ENCODE data around the gene SPAG9.

DNA sequence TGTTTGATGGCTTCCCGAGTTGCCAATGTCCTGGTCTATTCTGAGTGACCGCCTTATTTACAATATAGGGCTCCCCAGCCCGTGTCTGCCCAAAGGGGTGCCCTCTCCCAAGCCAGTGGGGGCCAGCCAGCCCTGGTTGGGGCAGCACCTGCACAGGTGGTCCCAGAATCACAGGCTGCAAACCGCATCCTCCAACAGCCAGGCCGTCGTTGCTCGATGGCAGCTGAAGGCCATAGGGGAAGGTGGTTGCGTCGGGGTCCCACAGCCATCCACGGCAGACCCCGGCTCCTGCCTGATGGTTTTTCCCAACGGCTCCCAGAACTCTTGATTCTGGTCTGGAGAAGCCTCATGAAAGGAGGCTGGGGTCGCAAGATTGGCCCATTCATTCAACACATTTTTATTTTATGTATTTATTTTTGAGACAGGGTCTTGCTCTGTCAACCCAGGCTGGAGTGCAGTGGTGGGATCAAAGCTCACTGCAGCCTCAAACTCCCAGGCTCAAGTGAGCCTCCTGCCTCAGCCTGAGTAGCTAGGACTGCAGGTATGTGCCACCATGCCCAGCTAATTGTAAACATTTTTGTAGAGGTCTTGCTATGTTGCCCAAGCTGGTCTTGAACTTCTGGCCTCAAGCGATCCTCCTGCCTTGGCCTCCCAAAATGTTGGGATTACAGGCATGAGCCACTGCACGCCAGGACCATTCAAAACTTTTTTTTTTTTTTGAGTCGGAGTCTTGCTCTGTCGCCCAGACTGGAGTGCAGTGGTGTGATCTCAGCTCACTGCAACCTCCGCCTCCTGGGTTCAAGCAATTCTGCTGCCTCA lies 175.6 kb downstream of the SPAG9 start:
- TF ChIP-seq, protein P1, sequence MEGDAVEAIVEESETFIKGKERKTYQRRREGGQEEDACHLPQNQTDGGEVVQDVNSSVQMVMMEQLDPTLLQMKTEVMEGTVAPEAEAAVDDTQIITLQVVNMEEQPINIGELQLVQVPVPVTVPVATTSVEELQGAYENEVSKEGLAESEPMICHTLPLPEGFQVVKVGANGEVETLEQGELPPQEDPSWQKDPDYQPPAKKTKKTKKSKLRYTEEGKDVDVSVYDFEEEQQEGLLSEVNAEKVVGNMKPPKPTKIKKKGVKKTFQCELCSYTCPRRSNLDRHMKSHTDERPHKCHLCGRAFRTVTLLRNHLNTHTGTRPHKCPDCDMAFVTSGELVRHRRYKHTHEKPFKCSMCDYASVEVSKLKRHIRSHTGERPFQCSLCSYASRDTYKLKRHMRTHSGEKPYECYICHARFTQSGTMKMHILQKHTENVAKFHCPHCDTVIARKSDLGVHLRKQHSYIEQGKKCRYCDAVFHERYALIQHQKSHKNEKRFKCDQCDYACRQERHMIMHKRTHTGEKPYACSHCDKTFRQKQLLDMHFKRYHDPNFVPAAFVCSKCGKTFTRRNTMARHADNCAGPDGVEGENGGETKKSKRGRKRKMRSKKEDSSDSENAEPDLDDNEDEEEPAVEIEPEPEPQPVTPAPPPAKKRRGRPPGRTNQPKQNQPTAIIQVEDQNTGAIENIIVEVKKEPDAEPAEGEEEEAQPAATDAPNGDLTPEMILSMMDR (IDR thresholded peaks at IDR 0.05; ENCODE audit: poor library complexity, severe bottlenecking): no peak
- TF ChIP-seq POLR2AphosphoS5 (IDR thresholded peaks at IDR 0.05): no peak
- TF ChIP-seq RAD21 (conservative IDR thresholded peaks at IDR 0.05): no peak
- TF ChIP-seq TAF1 (IDR thresholded peaks at IDR 0.05; ENCODE audit: low read depth): no peak
- TF ChIP-seq, protein P2, sequence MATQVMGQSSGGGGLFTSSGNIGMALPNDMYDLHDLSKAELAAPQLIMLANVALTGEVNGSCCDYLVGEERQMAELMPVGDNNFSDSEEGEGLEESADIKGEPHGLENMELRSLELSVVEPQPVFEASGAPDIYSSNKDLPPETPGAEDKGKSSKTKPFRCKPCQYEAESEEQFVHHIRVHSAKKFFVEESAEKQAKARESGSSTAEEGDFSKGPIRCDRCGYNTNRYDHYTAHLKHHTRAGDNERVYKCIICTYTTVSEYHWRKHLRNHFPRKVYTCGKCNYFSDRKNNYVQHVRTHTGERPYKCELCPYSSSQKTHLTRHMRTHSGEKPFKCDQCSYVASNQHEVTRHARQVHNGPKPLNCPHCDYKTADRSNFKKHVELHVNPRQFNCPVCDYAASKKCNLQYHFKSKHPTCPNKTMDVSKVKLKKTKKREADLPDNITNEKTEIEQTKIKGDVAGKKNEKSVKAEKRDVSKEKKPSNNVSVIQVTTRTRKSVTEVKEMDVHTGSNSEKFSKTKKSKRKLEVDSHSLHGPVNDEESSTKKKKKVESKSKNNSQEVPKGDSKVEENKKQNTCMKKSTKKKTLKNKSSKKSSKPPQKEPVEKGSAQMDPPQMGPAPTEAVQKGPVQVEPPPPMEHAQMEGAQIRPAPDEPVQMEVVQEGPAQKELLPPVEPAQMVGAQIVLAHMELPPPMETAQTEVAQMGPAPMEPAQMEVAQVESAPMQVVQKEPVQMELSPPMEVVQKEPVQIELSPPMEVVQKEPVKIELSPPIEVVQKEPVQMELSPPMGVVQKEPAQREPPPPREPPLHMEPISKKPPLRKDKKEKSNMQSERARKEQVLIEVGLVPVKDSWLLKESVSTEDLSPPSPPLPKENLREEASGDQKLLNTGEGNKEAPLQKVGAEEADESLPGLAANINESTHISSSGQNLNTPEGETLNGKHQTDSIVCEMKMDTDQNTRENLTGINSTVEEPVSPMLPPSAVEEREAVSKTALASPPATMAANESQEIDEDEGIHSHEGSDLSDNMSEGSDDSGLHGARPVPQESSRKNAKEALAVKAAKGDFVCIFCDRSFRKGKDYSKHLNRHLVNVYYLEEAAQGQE (IDR thresholded peaks at IDR 0.05; ENCODE audit: borderline replicate concordance): no peak
- no peak for TF ChIP-seq EZH2 (IDR thresholded peaks at IDR 0.05; ENCODE audit: borderline replicate concordance, insufficient read depth, low read length, poor library complexity, severe bottlenecking)
- TF ChIP-seq SMC3 (conservative IDR thresholded peaks at IDR 0.05; ENCODE audit: poor library complexity): no peak
- TF ChIP-seq EP300 (conservative IDR thresholded peaks at IDR 0.05; ENCODE audit: poor library complexity, severe bottlenecking): no peak
- TF ChIP-seq MXI1 (conservative IDR thresholded peaks at IDR 0.05; ENCODE audit: poor library complexity, severe bottlenecking): no peak

All from neural cell (in vitro differentiated cells).